ENCODE measurements around the gene SMAP2.

GRCh38 chr1:40405812-40406211 lies 32.3 kb downstream of the SMAP2 start:
- TF ChIP-seq POLR2AphosphoS5 (IDR thresholded peaks at IDR 0.05; ENCODE audit: low read depth, low read length): no peak
- no peak for TF ChIP-seq TAF1 (IDR thresholded peaks at IDR 0.05; ENCODE audit: low read depth, low read length)
- TF ChIP-seq POLR2A (IDR thresholded peaks at IDR 0.05; ENCODE audit: low read depth, low read length): no peak
- TF ChIP-seq PAX5 (IDR thresholded peaks at IDR 0.05; ENCODE audit: insufficient read depth, low read length, severe bottlenecking): no peak
- no peak for TF ChIP-seq POU2F2 (IDR thresholded peaks at IDR 0.05; ENCODE audit: low read depth, low read length)
- TF ChIP-seq SPI1 (IDR thresholded peaks at IDR 0.05; ENCODE audit: low read depth, low read length): no peak
